Measurements from ENCODE around the gene SYF2. TPM values are rescaled to one million over a fixed set of nuclear protein-coding genes. Genes with fewer than 3 reads are reported as not detected.
"Not testable (repeated sequence)": the region's sequence is repeated elsewhere in the genome, so short reads cannot be mapped to it uniquely, and the experiment has no call there.

SYF2 gene
- 33.9 TPM for total RNA-seq

DNA sequence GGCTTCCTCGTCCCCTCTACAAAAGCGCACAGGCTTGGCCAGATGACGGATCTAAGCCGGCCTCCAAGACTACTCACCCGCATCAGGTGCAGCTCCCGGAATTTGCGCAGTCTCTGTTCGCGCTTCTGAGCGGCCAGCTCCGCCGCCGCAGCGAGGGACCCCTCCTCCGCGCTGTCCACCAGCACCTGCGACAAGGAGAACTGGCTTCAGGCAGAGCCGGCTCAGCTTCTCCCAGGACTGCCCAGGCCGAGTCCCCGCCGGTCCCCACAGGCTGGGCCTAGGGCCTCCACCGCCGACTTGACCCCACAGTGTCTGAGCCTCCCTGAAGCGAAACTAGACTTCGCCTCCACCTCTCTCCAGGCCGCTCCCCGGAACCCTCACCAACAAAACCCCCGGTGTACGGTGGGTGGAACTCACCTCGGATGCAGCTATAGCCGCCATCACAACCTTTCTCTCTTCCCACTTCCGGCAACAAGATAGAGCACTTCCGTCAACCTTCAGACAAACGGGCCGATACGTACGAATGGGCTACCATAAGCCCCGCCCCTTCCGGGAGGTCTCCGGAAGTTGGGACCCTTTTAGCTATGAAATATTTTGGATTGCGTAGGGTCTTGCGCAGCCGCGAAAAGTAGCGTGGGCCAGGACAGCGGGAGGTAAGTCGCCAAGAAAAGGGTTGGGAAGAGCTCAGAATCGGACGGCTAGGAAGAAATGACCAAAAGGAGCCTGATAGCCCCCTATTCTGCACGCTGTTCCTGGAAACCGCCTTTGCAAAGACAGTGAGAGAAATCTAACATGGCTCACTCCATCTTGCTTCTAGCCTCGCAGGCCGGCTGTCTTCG is at the start of gene SYF2:
Gene SYF2, minus strand, starts transcription at position 476 of the 839 bp plus-strand sequence. Its CDS starts 35 bp downstream, at position 441.
- Histone ChIP-seq H3K27me3 (ENCODE audit: control insufficient read depth in 3 of 3, insufficient read depth in 3 of 3, low read length in 3 of 3) (no peaks in the 10 kb centered on the region), H3K9ac (ENCODE audit: low read depth in 1 of 3, low read length in 3 of 3) (peak within 1 kb of the TSS; percentile 93 to 99 (median 98)), H3K4me1 (ENCODE audit: control insufficient read depth in 3 of 3, insufficient read depth in 3 of 3, low read length in 3 of 3) (peaks cover 22 to 28% (median 22%) of the 10 kb centered on the region in 3 donors), H3K4me3 (ENCODE audit: low read length in 3 of 3) (peak within 1 kb of the TSS; percentile 94 to 98 (median 94)), H3K36me3 (ENCODE audit: control insufficient read depth in 3 of 3, insufficient read depth in 3 of 3, low read length in 3 of 3) (peaks cover 10 to 36% (median 31%) of the 10 kb centered on the region in 3 donors), H3K9me3 (ENCODE audit: control insufficient read depth in 3 of 3, low read length in 3 of 3) (no peaks in the 10 kb centered on the region), H3K27ac (ENCODE audit: low read depth, low read length) (peak within 1 kb of the TSS; percentile 99)

DNA sequence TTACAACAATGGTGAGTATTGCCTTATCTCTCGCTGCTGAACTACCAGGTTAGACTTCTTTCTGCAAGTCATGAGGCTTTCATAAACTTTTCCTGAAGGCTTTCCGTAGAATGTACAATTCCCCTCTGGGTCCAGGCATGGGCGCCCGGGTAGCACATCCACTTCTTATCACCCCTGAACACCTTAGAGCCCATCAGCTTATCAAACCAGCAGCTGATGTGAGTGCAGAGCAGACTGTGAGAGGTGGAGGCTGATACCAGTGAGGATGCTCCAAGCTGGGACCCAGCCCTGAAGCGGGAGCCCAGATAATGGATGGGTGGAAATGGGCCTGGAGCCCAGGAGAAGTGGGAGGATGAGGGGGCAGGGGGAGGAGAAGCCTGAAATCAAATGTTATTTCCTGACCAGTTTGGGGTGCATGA is 47.4 kb upstream of the SYF2 start:
- H3K27ac ChIP-seq (ENCODE audit: low read depth, low read length); H3K9me3 ChIP-seq (ENCODE audit: control insufficient read depth in 3 of 3, low read length in 3 of 3); H3K9ac ChIP-seq (ENCODE audit: low read depth in 1 of 3, low read length in 3 of 3): not testable (repeated sequence)

DNA sequence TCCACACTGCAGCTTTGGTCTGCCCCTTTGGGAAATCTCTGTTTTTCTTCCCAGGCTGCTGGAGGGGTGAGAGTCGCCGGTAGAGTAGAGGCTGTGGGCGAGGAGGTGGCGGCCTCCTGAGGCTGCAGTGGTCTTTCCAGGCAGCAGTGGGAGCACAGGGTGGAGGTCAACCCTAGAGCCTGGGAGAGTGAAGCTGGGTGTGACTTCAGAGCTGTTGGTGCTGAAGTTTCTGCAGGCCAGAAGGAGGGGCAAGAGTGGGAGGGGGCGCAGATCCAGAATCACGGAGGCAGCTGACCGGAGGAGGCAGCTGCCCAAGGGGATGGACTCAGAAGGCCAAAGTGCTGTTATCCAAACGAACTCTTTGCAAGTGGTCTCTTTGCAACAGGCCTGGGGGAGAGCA is 46.5 kb upstream of the SYF2 start:
- not testable (repeated sequence) for H3K4me3 ChIP-seq (ENCODE audit: low read length in 3 of 3); H3K27ac ChIP-seq (ENCODE audit: low read depth, low read length); H3K27me3 ChIP-seq (ENCODE audit: control insufficient read depth in 3 of 3, insufficient read depth in 3 of 3, low read length in 3 of 3); H3K4me1 ChIP-seq (ENCODE audit: control insufficient read depth in 3 of 3, insufficient read depth in 3 of 3, low read length in 3 of 3); H3K9me3 ChIP-seq (ENCODE audit: control insufficient read depth in 3 of 3, low read length in 3 of 3); H3K9ac ChIP-seq (ENCODE audit: low read depth in 1 of 3, low read length in 3 of 3); H3K36me3 ChIP-seq (ENCODE audit: control insufficient read depth in 3 of 3, insufficient read depth in 3 of 3, low read length in 3 of 3)

More for the DNA sequence above, 47.4 kb upstream of the SYF2 start:
- not testable (repeated sequence) for H3K4me1 ChIP-seq (ENCODE audit: control insufficient read depth in 3 of 3, insufficient read depth in 3 of 3, low read length in 3 of 3); H3K27me3 ChIP-seq (ENCODE audit: control insufficient read depth in 3 of 3, insufficient read depth in 3 of 3, low read length in 3 of 3); H3K36me3 ChIP-seq (ENCODE audit: control insufficient read depth in 3 of 3, insufficient read depth in 3 of 3, low read length in 3 of 3); H3K4me3 ChIP-seq (ENCODE audit: low read length in 3 of 3)

DNA sequence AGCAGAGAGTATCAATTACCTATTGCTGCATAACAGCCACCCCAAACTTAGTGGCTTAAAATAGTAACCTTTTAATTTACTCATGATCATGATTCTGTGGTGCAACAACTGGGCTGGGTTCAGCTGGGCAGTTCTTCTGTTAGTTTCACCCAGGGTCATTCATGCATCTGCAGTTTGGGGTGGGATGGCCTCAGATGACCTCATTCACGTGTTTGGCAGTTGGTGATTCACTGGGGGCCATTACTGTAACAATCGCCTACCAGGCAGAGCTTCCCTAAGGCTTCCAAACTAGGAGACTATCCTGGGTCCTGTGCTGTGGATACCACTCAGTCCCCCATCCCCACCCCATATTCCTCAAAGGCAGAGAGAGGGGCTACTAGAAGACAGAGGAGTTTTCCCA is 46.1 kb upstream of the SYF2 start:
- not testable (repeated sequence) for H3K36me3 ChIP-seq (ENCODE audit: control insufficient read depth in 3 of 3, insufficient read depth in 3 of 3, low read length in 3 of 3); H3K9ac ChIP-seq (ENCODE audit: low read depth in 1 of 3, low read length in 3 of 3); H3K4me1 ChIP-seq (ENCODE audit: control insufficient read depth in 3 of 3, insufficient read depth in 3 of 3, low read length in 3 of 3); H3K27me3 ChIP-seq (ENCODE audit: control insufficient read depth in 3 of 3, insufficient read depth in 3 of 3, low read length in 3 of 3); H3K27ac ChIP-seq (ENCODE audit: low read depth, low read length); H3K9me3 ChIP-seq (ENCODE audit: control insufficient read depth in 3 of 3, low read length in 3 of 3); H3K4me3 ChIP-seq (ENCODE audit: low read length in 3 of 3)

DNA sequence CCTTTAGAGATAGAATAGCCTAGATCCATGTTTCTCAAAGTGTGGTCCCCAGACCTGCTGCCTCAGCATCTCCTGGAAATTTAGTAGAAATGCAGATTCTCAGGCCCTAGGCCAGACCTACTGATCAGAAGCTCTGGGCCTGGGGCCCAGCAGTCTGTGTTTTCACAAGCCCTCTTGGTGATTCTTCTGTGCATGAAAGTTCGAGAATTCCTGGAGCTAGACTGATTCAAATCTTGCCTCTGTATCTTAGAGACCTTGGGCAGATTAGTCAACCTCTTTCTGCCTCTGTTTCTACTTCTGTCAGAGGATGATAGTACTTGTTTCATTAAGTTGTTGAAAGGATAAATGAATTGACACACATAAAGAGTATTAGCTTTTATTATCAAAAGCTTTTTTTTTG is 45.0 kb upstream of the SYF2 start:
- H3K27ac ChIP-seq (ENCODE audit: low read depth, low read length); H3K27me3 ChIP-seq (ENCODE audit: control insufficient read depth in 3 of 3, insufficient read depth in 3 of 3, low read length in 3 of 3); H3K9me3 ChIP-seq (ENCODE audit: control insufficient read depth in 3 of 3, low read length in 3 of 3); H3K4me3 ChIP-seq (ENCODE audit: low read length in 3 of 3); H3K9ac ChIP-seq (ENCODE audit: low read depth in 1 of 3, low read length in 3 of 3); H3K36me3 ChIP-seq (ENCODE audit: control insufficient read depth in 3 of 3, insufficient read depth in 3 of 3, low read length in 3 of 3); H3K4me1 ChIP-seq (ENCODE audit: control insufficient read depth in 3 of 3, insufficient read depth in 3 of 3, low read length in 3 of 3): not testable (repeated sequence)

DNA sequence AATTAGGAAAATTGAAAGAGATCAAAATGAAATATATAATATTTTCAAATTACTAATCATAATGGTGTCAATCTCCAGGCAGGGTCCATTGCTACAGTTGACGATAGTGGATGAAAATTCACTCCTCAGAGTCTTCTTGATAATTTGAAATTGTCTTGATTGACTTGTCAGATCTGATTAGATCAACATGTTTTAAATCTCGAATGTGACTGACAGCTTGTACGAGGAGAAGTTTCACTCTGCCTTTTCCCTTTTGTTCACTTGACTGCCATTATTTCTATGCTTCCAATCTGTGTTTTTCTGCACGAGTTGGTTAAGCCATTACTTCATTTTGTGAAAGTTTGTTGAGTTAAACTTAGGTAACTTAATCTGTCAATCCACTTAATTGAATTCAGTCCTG is 43.3 kb upstream of the SYF2 start:
- not testable (repeated sequence) for H3K27me3 ChIP-seq (ENCODE audit: control insufficient read depth in 3 of 3, insufficient read depth in 3 of 3, low read length in 3 of 3); H3K4me3 ChIP-seq (ENCODE audit: low read length in 3 of 3); H3K27ac ChIP-seq (ENCODE audit: low read depth, low read length); H3K4me1 ChIP-seq (ENCODE audit: control insufficient read depth in 3 of 3, insufficient read depth in 3 of 3, low read length in 3 of 3); H3K9me3 ChIP-seq (ENCODE audit: control insufficient read depth in 3 of 3, low read length in 3 of 3); H3K36me3 ChIP-seq (ENCODE audit: control insufficient read depth in 3 of 3, insufficient read depth in 3 of 3, low read length in 3 of 3); H3K9ac ChIP-seq (ENCODE audit: low read depth in 1 of 3, low read length in 3 of 3)

DNA sequence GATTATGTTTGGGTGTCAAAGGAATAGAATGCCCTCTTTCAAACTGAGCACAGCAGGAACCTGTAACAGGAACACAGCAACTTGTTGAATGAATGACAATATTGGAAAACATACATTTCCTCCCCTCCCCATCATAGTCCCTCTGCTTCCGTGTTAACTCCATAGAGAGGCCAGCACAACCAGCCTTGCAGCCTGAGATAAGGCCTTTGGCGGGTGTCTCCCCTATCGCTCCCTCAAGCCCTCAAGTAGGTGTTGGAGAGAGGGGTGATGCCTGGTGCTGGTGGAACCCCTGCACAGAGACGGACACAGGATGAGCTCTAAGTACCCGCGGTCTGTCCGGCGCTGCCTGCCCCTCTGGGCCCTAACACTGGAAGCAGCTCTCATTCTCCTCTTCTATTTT is 39.9 kb upstream of the SYF2 start, which contains the start of gene RHD:
Gene RHD, plus strand, starts transcription at position 272 of the 400 bp plus-strand sequence. Its CDS starts 39 bp downstream, at position 311.
- not testable (repeated sequence) for H3K36me3 ChIP-seq (ENCODE audit: control insufficient read depth in 3 of 3, insufficient read depth in 3 of 3, low read length in 3 of 3); H3K9ac ChIP-seq (ENCODE audit: low read depth in 1 of 3, low read length in 3 of 3); H3K9me3 ChIP-seq (ENCODE audit: control insufficient read depth in 3 of 3, low read length in 3 of 3); H3K4me1 ChIP-seq (ENCODE audit: control insufficient read depth in 3 of 3, insufficient read depth in 3 of 3, low read length in 3 of 3); H3K27me3 ChIP-seq (ENCODE audit: control insufficient read depth in 3 of 3, insufficient read depth in 3 of 3, low read length in 3 of 3); H3K4me3 ChIP-seq (ENCODE audit: low read length in 3 of 3); H3K27ac ChIP-seq (ENCODE audit: low read depth, low read length)

DNA sequence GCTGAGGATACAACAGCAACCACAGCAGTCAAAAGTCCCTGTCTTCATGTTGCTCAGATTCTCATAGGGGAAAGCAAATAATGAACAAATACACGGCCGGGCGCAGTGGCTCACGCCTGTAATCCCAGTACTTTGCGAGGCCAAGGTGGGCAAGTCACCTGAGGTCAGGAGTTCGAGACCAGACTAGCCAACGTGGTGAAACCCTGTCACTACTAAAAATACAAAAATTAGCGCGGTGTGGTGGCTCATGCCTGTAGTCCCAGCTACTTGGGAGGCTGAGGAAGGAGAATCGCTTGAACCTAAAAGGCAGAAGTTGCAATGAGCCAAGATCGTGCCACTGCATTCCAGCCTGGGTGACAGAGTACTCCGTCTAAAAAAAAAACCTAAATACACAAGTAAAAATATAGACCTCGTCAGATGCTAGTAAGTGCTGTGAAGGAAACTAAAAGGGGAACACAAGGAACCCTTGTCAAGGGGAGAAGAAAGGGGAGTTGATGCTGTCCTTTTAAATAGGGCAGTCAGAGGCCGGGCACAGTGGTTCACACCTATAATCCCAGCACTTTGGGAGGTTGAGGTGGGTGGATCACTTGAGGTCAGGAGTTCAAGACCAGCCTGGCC is 36.0 kb upstream of the SYF2 start:
- not testable (repeated sequence) for H3K4me1 ChIP-seq (ENCODE audit: control insufficient read depth in 3 of 3, insufficient read depth in 3 of 3, low read length in 3 of 3); H3K27ac ChIP-seq (ENCODE audit: low read depth, low read length); H3K36me3 ChIP-seq (ENCODE audit: control insufficient read depth in 3 of 3, insufficient read depth in 3 of 3, low read length in 3 of 3); H3K9me3 ChIP-seq (ENCODE audit: control insufficient read depth in 3 of 3, low read length in 3 of 3); H3K27me3 ChIP-seq (ENCODE audit: control insufficient read depth in 3 of 3, insufficient read depth in 3 of 3, low read length in 3 of 3)
- Histone ChIP-seq H3K9ac (ENCODE audit: low read depth in 1 of 3, low read length in 3 of 3) (peak overlapping the region in 1 of 3 donors; percentile 45), H3K4me3 (ENCODE audit: low read length in 3 of 3) (peak overlapping the region in 1 of 3 donors; percentile 52)

DNA sequence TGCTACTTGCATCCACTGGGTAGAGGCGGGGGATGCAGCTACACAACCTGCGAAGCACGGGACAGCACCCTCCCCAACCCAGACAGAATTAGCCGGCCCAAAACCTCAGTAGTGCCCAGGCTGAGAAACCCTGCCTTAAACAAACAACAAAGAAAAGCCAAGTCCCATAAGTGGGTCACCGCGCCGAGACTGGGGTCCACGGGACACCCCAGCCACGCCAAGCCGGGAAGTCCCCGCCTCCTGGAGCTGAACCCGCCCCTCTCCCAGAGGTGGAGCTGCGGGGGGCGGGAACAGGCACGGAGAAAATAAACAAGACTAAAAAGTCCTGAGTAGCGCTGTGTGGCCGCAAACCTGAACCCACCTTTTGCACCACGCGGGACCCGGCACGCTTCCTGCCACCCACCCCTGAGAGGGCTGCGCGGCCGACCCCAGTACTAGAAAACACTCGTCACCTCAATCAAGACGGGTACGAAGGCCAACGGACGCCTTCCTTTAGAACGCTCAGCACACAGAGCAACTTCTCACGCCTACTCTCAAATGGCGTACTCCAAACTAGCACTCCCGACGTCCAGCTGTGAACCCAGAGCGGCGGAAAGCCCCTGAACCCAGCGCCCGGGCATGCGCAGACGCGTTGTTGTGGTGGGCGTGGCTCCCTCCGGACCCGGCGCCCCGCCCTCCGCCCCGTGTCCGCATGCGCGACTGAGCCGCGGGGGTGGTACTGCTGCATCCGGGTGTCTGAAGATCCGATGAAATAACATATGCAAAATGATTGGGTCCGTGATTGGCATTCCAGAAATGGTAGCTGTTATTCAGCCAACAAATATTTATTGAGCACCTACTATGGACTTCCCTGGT is 35.2 kb upstream of the SYF2 start:
- H3K9ac ChIP-seq (ENCODE audit: low read depth in 1 of 3, low read length in 3 of 3), result peak overlapping the region in 1 of 3 donors; percentile 64
- H3K9me3 ChIP-seq (ENCODE audit: control insufficient read depth in 3 of 3, low read length in 3 of 3); H3K27me3 ChIP-seq (ENCODE audit: control insufficient read depth in 3 of 3, insufficient read depth in 3 of 3, low read length in 3 of 3); H3K27ac ChIP-seq (ENCODE audit: low read depth, low read length); H3K36me3 ChIP-seq (ENCODE audit: control insufficient read depth in 3 of 3, insufficient read depth in 3 of 3, low read length in 3 of 3); H3K4me1 ChIP-seq (ENCODE audit: control insufficient read depth in 3 of 3, insufficient read depth in 3 of 3, low read length in 3 of 3): not testable (repeated sequence)
- H3K4me3 ChIP-seq (ENCODE audit: low read length in 3 of 3), result peak overlapping the region in 1 of 3 donors; percentile 52
